ENCODE measurements around the gene PATL2.

GRCh38 chr15:44656913-44657312, 54.2 kb downstream of the PATL2 start:
- TF ChIP-seq CTCF (IDR thresholded peaks at IDR 0.05) (no peak), POLR2AphosphoS5 (IDR thresholded peaks at IDR 0.05; ENCODE audit: insufficient read depth in 1 of 2, low read depth in 1 of 2) (no peak)

All from vagina (tissue), 2 donors.